ENCODE measurements around the gene BCL2L12. TPM values are rescaled to one million over a fixed set of nuclear protein-coding genes. Genes with fewer than 3 reads are reported as not detected.

Gene BCL2L12
- total and polyA plus RNA-seq, 2 of the 13 experiments (the other 11 are each of a cell fraction or from before 2014, with no cell fraction given): 26.8 to 40.8 TPM

DNA sequence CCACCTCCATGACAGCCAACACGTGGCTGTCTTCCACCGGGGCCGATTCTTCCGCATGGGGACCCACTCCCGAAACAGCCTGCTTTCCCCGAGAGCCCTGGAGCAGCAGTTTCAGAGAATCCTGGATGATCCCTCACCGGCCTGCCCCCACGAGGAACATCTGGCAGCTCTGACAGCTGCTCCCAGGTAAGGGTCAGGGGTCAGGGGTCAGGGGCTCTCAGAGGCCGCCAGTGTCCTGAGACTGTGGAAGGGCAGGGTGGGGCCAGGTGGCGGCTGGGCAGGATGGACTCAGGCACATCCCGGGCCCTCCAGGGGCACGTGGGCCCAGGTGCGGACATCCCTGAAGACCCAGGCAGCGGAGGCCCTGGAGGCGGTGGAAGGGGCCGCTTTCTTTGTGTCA, 40.2 kb downstream of the BCL2L12 start:
- H3K4me3 ChIP-seq (replicated peaks in 1 of 3; ENCODE audit: insufficient read depth in 1 of 3, low read depth in 2 of 3, low read length in 3 of 3): no peak overlapping the region
- intact Hi-C loops (cut with micrococcal nuclease; ENCODE audit: unreplicated experiment): no loop called here
- no peaks in the 10 kb centered on the region for H3K9me3 ChIP-seq (ENCODE audit: low read length)
- POLR2A ChIA-PET: no interaction called here
- no TSS peak for BruUV-seq (replicated peaks)
- peak overlapping the region; percentile 20; the same call in 1 of the 2 replicates for H3K4me2 ChIP-seq (ENCODE audit: low read depth, low read length)
- no peaks in the 10 kb centered on the region for H3K79me2 ChIP-seq (ENCODE audit: insufficient read depth, low read length)
- no peak overlapping the region for H3K9ac ChIP-seq (ENCODE audit: insufficient read depth, low read depth, low read length)
- no peak for FAIRE-seq
- CTCF ChIA-PET (ENCODE audit: low intra/inter-chr PET ratio, low total read pairs): no interaction called here
- ATAC-seq: no peak
- H4K20me1 ChIP-seq (ENCODE audit: insufficient read depth, low read length): no peaks in the 10 kb centered on the region
- H3K4me1 ChIP-seq (ENCODE audit: insufficient read depth, low read length): peaks cover 19% of the 10 kb centered on the region
- no peak overlapping the region for H2AFZ ChIP-seq (ENCODE audit: low read length)
- no peak for DNase-seq (ENCODE audit: low spot score)
- in situ Hi-C loops (cut with HindIII; ENCODE audit: extremely low pct_ligation_motif_present, low pct_unique_long_range_greater_than_20kb): no loop called here
- peak; percentile 74 for TF ChIP-seq NR2C2 (CRISPR knock-in tag; IDR thresholded peaks at IDR 0.05; ENCODE audit: borderline replicate concordance)
- TF ChIP-seq, protein P1, sequence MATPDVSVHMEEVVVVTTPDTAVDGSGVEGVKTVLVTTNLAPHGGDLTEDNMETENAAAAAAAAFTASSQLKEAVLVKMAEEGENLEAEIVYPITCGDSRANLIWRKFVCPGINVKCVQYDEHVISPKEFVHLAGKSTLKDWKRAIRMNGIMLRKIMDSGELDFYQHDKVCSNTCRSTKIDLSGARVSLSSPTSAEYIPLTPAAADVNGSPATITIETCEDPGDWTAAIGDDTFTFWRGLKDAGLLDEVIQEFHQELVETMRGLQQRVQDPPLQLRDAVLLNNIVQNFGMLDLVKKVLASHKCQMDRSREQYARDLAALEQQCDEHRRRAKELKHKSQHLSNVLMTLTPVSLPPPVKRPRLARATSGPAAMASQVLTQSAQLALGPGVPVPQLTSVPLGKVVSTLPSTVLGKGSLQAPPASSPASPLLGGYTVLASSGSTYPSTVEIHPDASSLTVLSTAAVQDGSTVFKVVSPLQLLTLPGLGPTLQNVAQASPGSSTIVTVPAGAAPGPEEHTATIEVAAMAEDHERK (CRISPR knock-in tag; IDR thresholded peaks at IDR 0.05; ENCODE audit: low read depth): no peak
- TF ChIP-seq NR2F6 (IDR thresholded peaks at IDR 0.05): peak; percentile 44; the same call in 1 of the 2 replicates
- TF ChIP-seq NR2F6 (CRISPR knock-in tag; IDR thresholded peaks at IDR 0.05): no peak
- TF ChIP-seq, protein P2, sequence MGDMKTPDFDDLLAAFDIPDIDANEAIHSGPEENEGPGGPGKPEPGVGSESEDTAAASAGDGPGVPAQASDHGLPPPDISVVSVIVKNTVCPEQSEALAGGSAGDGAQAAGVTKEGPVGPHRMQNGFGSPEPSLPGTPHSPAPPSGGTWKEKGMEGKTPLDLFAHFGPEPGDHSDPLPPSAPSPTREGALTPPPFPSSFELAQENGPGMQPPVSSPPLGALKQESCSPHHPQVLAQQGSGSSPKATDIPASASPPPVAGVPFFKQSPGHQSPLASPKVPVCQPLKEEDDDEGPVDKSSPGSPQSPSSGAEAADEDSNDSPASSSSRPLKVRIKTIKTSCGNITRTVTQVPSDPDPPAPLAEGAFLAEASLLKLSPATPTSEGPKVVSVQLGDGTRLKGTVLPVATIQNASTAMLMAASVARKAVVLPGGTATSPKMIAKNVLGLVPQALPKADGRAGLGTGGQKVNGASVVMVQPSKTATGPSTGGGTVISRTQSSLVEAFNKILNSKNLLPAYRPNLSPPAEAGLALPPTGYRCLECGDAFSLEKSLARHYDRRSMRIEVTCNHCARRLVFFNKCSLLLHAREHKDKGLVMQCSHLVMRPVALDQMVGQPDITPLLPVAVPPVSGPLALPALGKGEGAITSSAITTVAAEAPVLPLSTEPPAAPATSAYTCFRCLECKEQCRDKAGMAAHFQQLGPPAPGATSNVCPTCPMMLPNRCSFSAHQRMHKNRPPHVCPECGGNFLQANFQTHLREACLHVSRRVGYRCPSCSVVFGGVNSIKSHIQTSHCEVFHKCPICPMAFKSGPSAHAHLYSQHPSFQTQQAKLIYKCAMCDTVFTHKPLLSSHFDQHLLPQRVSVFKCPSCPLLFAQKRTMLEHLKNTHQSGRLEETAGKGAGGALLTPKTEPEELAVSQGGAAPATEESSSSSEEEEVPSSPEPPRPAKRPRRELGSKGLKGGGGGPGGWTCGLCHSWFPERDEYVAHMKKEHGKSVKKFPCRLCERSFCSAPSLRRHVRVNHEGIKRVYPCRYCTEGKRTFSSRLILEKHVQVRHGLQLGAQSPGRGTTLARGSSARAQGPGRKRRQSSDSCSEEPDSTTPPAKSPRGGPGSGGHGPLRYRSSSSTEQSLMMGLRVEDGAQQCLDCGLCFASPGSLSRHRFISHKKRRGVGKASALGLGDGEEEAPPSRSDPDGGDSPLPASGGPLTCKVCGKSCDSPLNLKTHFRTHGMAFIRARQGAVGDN (CRISPR knock-in tag; IDR thresholded peaks at IDR 0.05): peak; percentile 30; the same call in 1 of the 2 replicates
- no peak overlapping the region for H3K27ac ChIP-seq (ENCODE audit: extremely low read length, insufficient read depth, low read length)
- H3K27me3 ChIP-seq (ENCODE audit: control insufficient read depth in 1 of 2, insufficient read depth in 2 of 2, low read length in 2 of 2): peaks cover 0 to 18% of the 10 kb centered on the region in 2 experiments; a peak in 3 of 5 replicates
- H3K36me3 ChIP-seq (replicated peaks in 1 of 2; ENCODE audit: control insufficient read depth in 1 of 2, insufficient read depth in 2 of 2, low read length in 2 of 2): no peaks in the 10 kb centered on the region
- 53% methylated on average over 7 of the region's 16 CpGs for WGBS (ENCODE audit: low lambda C conversion rate)

All from HepG2 (cell line).